GM23338 (cell line): ENCODE results near the gene PKIB. TPM values are rescaled to one million over a fixed set of nuclear protein-coding genes. Genes with fewer than 3 reads are reported as not detected.

Experiments used
- ATAC-seq: fragments of 200-7000 bp; cut with Tn5 transposase; 3 replicates; pipeline ENCODE4 v1.9.1; 2020
- DNase-seq: peaks from one replicate; pipeline ENCODE4 v3.0.0-alpha.2; 2015; ENCODE audit warnings: low spot score
- H2AFZ ChIP-seq: fragments of 200-600 bp; sonication (generic); 2 replicates; pipeline ENCODE4 v1.8.0; 2016; ENCODE audit warnings: antibody characterized with exemption, mild to moderate bottlenecking, moderate library complexity
- H3F3A ChIP-seq: fragments of 200-600 bp; sonication (generic); replicated peaks from 2 replicates; pipeline ENCODE4 v1.8.0; 2017; ENCODE audit warnings: antibody characterized with exemption, mixed run types, low read depth
- H3K27ac ChIP-seq: fragments of 200-600 bp; sonication (generic); 2 replicates; pipeline ENCODE4 v1.6.1; 2016; ENCODE audit warnings: low read depth
- H3K27me3 ChIP-seq: fragments of 200-600 bp; sonication (generic); 2 replicates; pipeline ENCODE4 v1.8.0; 2016; ENCODE audit warnings: mild to moderate bottlenecking, mixed run types, moderate library complexity; ENCODE audit not compliant: insufficient read depth
- H3K36me3 ChIP-seq: fragments of 200-600 bp; sonication (generic); 2 replicates; pipeline ENCODE4 v1.8.0; 2016; ENCODE audit warnings: mild to moderate bottlenecking; ENCODE audit not compliant: insufficient read depth
- H3K4me1 ChIP-seq: fragments of 200-600 bp; sonication (generic); 2 replicates; pipeline ENCODE4 v1.8.0; 2016; ENCODE audit warnings: mild to moderate bottlenecking, moderate library complexity; ENCODE audit not compliant: insufficient read depth
- H3K4me2 ChIP-seq: fragments of 200-600 bp; sonication (generic); 2 replicates; pipeline ENCODE4 v1.7.1; 2017; ENCODE audit warnings: mixed run types
- H3K4me3 ChIP-seq: fragments of 200-600 bp; sonication (generic); 2 replicates; pipeline ENCODE4 v1.6.1; 2016; ENCODE audit warnings: mixed run types
- H3K79me2 ChIP-seq: fragments of 200-600 bp; sonication (generic); replicated peaks from 2 replicates; pipeline ENCODE4 v1.8.0; 2017; ENCODE audit warnings: mild to moderate bottlenecking; ENCODE audit not compliant: insufficient read depth
- H3K9me2 ChIP-seq: fragments of 200-600 bp; sonication (generic); 2 replicates; pipeline ENCODE4 v1.8.0; 2017; ENCODE audit not compliant: insufficient read depth
- H4K20me1 ChIP-seq: fragments of 200-600 bp; sonication (generic); replicated peaks from 2 replicates; pipeline ENCODE4 v1.8.0; 2017; ENCODE audit warnings: mild to moderate bottlenecking; ENCODE audit not compliant: insufficient read depth
- H3K27ac Mint-ChIP-seq: 2 replicates; pipeline ENCODE4 v1.8.0; 2020; ENCODE audit warnings: inconsistent platforms, mild to moderate bottlenecking, moderate library complexity, mixed read lengths
- H3K27me3 Mint-ChIP-seq: 3 replicates; pipeline ENCODE4 v1.8.0; 2022; ENCODE audit warnings: low read depth, mild to moderate bottlenecking, moderate library complexity, mixed read lengths, inconsistent platforms; ENCODE audit not compliant: insufficient read depth, poor library complexity
- H3K36me3 Mint-ChIP-seq: 3 replicates; pipeline ENCODE4 v1.8.0; 2021; ENCODE audit warnings: low read depth, mild to moderate bottlenecking, inconsistent platforms, moderate library complexity, mixed read lengths
- H3K4me1 Mint-ChIP-seq: 3 replicates; pipeline ENCODE4 v1.8.0; 2020; ENCODE audit warnings: mild to moderate bottlenecking, inconsistent platforms, mixed read lengths
- H3K4me3 Mint-ChIP-seq: 3 replicates; pipeline ENCODE4 v1.8.0; 2021; ENCODE audit warnings: moderate library complexity, mild to moderate bottlenecking, inconsistent platforms, mixed read lengths
- H3K9me3 Mint-ChIP-seq: 3 replicates; pipeline ENCODE4 v1.8.0; 2020; ENCODE audit warnings: moderate library complexity, mild to moderate bottlenecking, inconsistent platforms, mixed read lengths
- EZH2 ChIP-seq: fragments of 200-600 bp; sonication (generic); IDR thresholded peaks from one replicate; pipeline ENCODE4 v1.8.0; 2017; ENCODE audit warnings: antibody characterized with exemption, mild to moderate bottlenecking, low read depth; ENCODE audit not compliant: unreplicated experiment
- EZH2phosphoT487 ChIP-seq: fragments of 200-600 bp; sonication (generic); IDR thresholded peaks from one replicate; pipeline ENCODE4 v1.8.1; 2018; ENCODE audit warnings: antibody characterized with exemption; ENCODE audit not compliant: unreplicated experiment
- JUNB ChIP-seq: IDR thresholded peaks from one replicate; pipeline ENCODE4 v1.6.1; 2016; ENCODE audit warnings: antibody characterized with exemption; ENCODE audit not compliant: unreplicated experiment
- NANOG ChIP-seq: IDR thresholded peaks from 2 replicates; pipeline ENCODE4 v1.6.1; 2016; ENCODE audit warnings: antibody characterized with exemption, borderline replicate concordance
- POLR2AphosphoS5 ChIP-seq: IDR thresholded peaks from 2 replicates; pipeline ENCODE4 v1.6.1; 2016; ENCODE audit warnings: antibody characterized with exemption, low read depth
- STAT1 ChIP-seq: IDR thresholded peaks from one replicate; pipeline ENCODE4 v1.6.1; 2016; ENCODE audit warnings: antibody characterized with exemption; ENCODE audit not compliant: unreplicated experiment
- ZNF331 ChIP-seq: fragments of 250-450 bp; sonication (Bioruptor Pico); IDR thresholded peaks from 2 replicates; pipeline ENCODE4 v1.5.0; 2020; ENCODE audit warnings: low read depth, mild to moderate bottlenecking, moderate library complexity
- polyA plus RNA-seq: library from polyadenylated mRNA; unstranded; fragments of >200 nt; fragmentation: Nextera tagmentation; extraction: Ambion mirVana; gene quantifications from 2 replicates; pipeline ENCODE4 v1.2.1, GENCODE V29; 2016
- total RNA-seq: library from RNA; depleted of rRNA; stranded (reverse); fragments of >200 nt; shearing (Covaris generic); gene quantifications from 2 replicates; pipeline ENCODE4 v1.2.3, GENCODE V29; 2014
- TF ChIP-seq, protein P1 (sequence below): IDR thresholded peaks from 2 replicates; pipeline ENCODE4 v1.6.1; 2016; ENCODE audit warnings: antibody characterized with exemption
- TF ChIP-seq, protein P2 (sequence below): IDR thresholded peaks from one replicate; pipeline ENCODE4 v1.6.1; 2018; ENCODE audit warnings: antibody characterized with exemption; ENCODE audit not compliant: unreplicated experiment
- TF ChIP-seq, protein P3 (sequence below): fragments of 250-450 bp; sonication (Bioruptor Pico); IDR thresholded peaks from 2 replicates; pipeline ENCODE4 v1.5.0; 2020; ENCODE audit warnings: mild to moderate bottlenecking, moderate library complexity

The PKIB gene
- total and polyA plus RNA-seq, 2 experiments from 2014 or later: 125 to 170 TPM

DNA sequence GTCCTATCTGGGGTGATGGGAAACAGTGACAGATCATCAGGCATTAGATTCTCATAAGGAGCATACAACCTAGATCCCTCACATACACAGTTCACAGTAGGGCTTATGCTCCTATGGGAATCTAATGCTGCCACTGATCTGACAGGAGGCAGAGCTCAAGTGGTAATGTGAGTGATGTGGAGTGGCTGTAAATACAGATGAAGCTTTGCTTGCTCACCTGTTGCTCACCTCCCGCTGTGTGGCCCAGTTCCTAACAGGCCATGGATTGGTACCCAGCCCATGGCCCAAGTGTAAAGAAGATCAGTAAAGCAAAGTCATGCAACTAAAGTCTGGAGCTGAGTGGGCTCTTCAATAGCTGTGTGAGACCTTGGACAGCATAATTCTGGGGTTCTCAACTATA, 65.9 kb downstream of the PKIB start:
- TF ChIP-seq, protein P1, sequence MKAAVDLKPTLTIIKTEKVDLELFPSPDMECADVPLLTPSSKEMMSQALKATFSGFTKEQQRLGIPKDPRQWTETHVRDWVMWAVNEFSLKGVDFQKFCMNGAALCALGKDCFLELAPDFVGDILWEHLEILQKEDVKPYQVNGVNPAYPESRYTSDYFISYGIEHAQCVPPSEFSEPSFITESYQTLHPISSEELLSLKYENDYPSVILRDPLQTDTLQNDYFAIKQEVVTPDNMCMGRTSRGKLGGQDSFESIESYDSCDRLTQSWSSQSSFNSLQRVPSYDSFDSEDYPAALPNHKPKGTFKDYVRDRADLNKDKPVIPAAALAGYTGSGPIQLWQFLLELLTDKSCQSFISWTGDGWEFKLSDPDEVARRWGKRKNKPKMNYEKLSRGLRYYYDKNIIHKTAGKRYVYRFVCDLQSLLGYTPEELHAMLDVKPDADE: no peak
- TF ChIP-seq, protein P2, sequence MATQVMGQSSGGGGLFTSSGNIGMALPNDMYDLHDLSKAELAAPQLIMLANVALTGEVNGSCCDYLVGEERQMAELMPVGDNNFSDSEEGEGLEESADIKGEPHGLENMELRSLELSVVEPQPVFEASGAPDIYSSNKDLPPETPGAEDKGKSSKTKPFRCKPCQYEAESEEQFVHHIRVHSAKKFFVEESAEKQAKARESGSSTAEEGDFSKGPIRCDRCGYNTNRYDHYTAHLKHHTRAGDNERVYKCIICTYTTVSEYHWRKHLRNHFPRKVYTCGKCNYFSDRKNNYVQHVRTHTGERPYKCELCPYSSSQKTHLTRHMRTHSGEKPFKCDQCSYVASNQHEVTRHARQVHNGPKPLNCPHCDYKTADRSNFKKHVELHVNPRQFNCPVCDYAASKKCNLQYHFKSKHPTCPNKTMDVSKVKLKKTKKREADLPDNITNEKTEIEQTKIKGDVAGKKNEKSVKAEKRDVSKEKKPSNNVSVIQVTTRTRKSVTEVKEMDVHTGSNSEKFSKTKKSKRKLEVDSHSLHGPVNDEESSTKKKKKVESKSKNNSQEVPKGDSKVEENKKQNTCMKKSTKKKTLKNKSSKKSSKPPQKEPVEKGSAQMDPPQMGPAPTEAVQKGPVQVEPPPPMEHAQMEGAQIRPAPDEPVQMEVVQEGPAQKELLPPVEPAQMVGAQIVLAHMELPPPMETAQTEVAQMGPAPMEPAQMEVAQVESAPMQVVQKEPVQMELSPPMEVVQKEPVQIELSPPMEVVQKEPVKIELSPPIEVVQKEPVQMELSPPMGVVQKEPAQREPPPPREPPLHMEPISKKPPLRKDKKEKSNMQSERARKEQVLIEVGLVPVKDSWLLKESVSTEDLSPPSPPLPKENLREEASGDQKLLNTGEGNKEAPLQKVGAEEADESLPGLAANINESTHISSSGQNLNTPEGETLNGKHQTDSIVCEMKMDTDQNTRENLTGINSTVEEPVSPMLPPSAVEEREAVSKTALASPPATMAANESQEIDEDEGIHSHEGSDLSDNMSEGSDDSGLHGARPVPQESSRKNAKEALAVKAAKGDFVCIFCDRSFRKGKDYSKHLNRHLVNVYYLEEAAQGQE: no peak
- TF ChIP-seq POLR2AphosphoS5: no peak
- no peak for TF ChIP-seq ZNF331
- Mint-ChIP-seq H3K9me3 (peaks cover 12% of the 10 kb centered on the region), H3K27me3 (peaks cover 2% of the 10 kb centered on the region), H3K4me3 (no peak overlapping the region), H3K27ac (no peak overlapping the region), H3K36me3 (peaks cover 54% of the 10 kb centered on the region), H3K4me1 (peaks cover 4% of the 10 kb centered on the region; the same call in 1 of the 3 replicates)
- H3K36me3 ChIP-seq: peaks cover 10% of the 10 kb centered on the region
- peaks cover 8% of the 10 kb centered on the region; the same call in 1 of the 2 replicates for H3K9me2 ChIP-seq
- no peaks in the 10 kb centered on the region for H3K27me3 ChIP-seq
- H3K79me2 ChIP-seq: no peaks in the 10 kb centered on the region
- H3K4me3 ChIP-seq: no peak overlapping the region
- peaks cover 2% of the 10 kb centered on the region; the same call in 1 of the 2 replicates for H4K20me1 ChIP-seq
- H2AFZ ChIP-seq: no peak overlapping the region
- H3F3A ChIP-seq: no peaks in the 10 kb centered on the region
- peaks cover 5% of the 10 kb centered on the region; the same call in 1 of the 2 replicates for H3K4me1 ChIP-seq
- DNase-seq (no peak), ATAC-seq (no peak)
- H3K27ac ChIP-seq: no peak overlapping the region
- H3K4me2 ChIP-seq: no peak overlapping the region

GRCh38 chr6:122676688-122677087, 66.5 kb downstream of the PKIB start:
- Histone ChIP-seq H3K4me3 (no peak overlapping the region), H3K4me2 (no peak overlapping the region), H3F3A (no peaks in the 10 kb centered on the region), H3K27ac (no peak overlapping the region), H4K20me1 (peaks cover 2% of the 10 kb centered on the region; the same call in 1 of the 2 replicates), H2AFZ (no peak overlapping the region), H3K27me3 (no peaks in the 10 kb centered on the region), H3K9me2 (peaks cover 8% of the 10 kb centered on the region; the same call in 1 of the 2 replicates), H3K4me1 (peaks cover 5% of the 10 kb centered on the region; the same call in 1 of the 2 replicates), H3K36me3 (peaks cover 10% of the 10 kb centered on the region), H3K79me2 (no peaks in the 10 kb centered on the region)
- ATAC-seq (no peak), DNase-seq (no peak)
- H3K4me1 Mint-ChIP-seq: peaks cover 4% of the 10 kb centered on the region; the same call in 1 of the 3 replicates
- peaks cover 12% of the 10 kb centered on the region for H3K9me3 Mint-ChIP-seq
- peaks cover 2% of the 10 kb centered on the region for H3K27me3 Mint-ChIP-seq
- H3K36me3 Mint-ChIP-seq: peaks cover 54% of the 10 kb centered on the region
- H3K4me3 Mint-ChIP-seq: no peak overlapping the region
- no peak overlapping the region for H3K27ac Mint-ChIP-seq
- no peak for TF ChIP-seq NANOG
- no peak for TF ChIP-seq STAT1
- TF ChIP-seq POLR2AphosphoS5: no peak
- TF ChIP-seq EZH2phosphoT487: no peak
- TF ChIP-seq, protein P3, sequence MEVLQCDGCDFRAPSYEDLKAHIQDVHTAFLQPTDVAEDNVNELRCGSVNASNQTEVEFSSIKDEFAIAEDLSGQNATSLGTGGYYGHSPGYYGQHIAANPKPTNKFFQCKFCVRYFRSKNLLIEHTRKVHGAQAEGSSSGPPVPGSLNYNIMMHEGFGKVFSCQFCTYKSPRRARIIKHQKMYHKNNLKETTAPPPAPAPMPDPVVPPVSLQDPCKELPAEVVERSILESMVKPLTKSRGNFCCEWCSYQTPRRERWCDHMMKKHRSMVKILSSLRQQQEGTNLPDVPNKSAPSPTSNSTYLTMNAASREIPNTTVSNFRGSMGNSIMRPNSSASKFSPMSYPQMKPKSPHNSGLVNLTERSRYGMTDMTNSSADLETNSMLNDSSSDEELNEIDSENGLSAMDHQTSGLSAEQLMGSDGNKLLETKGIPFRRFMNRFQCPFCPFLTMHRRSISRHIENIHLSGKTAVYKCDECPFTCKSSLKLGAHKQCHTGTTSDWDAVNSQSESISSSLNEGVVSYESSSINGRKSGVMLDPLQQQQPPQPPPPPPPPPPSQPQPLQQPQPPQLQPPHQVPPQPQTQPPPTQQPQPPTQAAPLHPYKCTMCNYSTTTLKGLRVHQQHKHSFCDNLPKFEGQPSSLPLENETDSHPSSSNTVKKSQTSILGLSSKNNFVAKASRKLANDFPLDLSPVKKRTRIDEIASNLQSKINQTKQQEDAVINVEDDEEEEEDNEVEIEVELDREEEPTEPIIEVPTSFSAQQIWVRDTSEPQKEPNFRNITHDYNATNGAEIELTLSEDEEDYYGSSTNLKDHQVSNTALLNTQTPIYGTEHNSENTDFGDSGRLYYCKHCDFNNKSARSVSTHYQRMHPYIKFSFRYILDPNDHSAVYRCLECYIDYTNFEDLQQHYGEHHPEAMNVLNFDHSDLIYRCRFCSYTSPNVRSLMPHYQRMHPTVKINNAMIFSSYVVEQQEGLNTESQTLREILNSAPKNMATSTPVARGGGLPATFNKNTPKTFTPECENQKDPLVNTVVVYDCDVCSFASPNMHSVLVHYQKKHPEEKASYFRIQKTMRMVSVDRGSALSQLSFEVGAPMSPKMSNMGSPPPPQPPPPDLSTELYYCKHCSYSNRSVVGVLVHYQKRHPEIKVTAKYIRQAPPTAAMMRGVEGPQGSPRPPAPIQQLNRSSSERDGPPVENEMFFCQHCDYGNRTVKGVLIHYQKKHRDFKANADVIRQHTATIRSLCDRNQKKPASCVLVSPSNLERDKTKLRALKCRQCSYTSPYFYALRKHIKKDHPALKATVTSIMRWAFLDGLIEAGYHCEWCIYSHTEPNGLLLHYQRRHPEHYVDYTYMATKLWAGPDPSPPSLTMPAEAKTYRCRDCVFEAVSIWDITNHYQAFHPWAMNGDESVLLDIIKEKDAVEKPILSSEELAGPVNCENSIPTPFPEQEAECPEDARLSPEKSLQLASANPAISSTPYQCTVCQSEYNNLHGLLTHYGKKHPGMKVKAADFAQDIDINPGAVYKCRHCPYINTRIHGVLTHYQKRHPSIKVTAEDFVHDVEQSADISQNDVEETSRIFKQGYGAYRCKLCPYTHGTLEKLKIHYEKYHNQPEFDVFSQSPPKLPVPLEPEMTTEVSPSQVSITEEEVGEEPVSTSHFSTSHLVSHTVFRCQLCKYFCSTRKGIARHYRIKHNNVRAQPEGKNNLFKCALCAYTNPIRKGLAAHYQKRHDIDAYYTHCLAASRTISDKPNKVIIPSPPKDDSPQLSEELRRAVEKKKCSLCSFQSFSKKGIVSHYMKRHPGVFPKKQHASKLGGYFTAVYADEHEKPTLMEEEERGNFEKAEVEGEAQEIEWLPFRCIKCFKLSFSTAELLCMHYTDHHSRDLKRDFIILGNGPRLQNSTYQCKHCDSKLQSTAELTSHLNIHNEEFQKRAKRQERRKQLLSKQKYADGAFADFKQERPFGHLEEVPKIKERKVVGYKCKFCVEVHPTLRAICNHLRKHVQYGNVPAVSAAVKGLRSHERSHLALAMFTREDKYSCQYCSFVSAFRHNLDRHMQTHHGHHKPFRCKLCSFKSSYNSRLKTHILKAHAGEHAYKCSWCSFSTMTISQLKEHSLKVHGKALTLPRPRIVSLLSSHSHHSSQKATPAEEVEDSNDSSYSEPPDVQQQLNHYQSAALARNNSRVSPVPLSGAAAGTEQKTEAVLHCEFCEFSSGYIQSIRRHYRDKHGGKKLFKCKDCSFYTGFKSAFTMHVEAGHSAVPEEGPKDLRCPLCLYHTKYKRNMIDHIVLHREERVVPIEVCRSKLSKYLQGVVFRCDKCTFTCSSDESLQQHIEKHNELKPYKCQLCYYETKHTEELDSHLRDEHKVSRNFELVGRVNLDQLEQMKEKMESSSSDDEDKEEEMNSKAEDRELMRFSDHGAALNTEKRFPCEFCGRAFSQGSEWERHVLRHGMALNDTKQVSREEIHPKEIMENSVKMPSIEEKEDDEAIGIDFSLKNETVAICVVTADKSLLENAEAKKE: no peak
- TF ChIP-seq JUNB: no peak
- TF ChIP-seq, protein P1: no peak
- TF ChIP-seq ZNF331: no peak
- TF ChIP-seq EZH2: no peak
